Stimulated activated effector memory CD8-positive, alpha-beta T cell treated with anti-CD3 and anti-CD28 coated beads, Interleukin-12 subunit alpha, Interleukin-12 subunit beta, amount 100 ng/mL, for 72 hours (primary cell): ENCODE measurements around the gene C10orf90.
A peak's percentile ranks its signal among the peaks of the same experiment; 100 is the strongest.
"Not testable (repeated sequence)": the region's sequence is repeated elsewhere in the genome, so short reads cannot be mapped to it uniquely, and the experiment has no call there.

Source experiments
- ATAC-seq: fragments of 150-1000 bp; cut with Tn5 transposase; 2 replicates; pipeline ENCODE4 v1.10.0; 2021
- DNase-seq, 2 donors: peaks; one replicate each; pipeline ENCODE4 v3.0.0; 2021 to 2022; ENCODE audit warnings: low spot score in 2 of 2
- H3K27ac Mint-ChIP-seq: one replicate; pipeline ENCODE4 v1.8.0; 2022; ENCODE audit warnings: mild to moderate bottlenecking, mixed read lengths
- H3K36me3 Mint-ChIP-seq: one replicate; pipeline ENCODE4 v1.8.0; 2022; ENCODE audit warnings: mild to moderate bottlenecking, mixed read lengths
- H3K4me1 Mint-ChIP-seq: one replicate; pipeline ENCODE4 v1.8.0; 2022; ENCODE audit warnings: mixed read lengths
- H3K4me3 Mint-ChIP-seq: one replicate; pipeline ENCODE4 v1.8.0; 2022; ENCODE audit warnings: mild to moderate bottlenecking, mixed read lengths
- H3K9me3 Mint-ChIP-seq: one replicate; pipeline ENCODE4 v1.8.0; 2022; ENCODE audit warnings: mixed read lengths

C10orf90 gene

DNA sequence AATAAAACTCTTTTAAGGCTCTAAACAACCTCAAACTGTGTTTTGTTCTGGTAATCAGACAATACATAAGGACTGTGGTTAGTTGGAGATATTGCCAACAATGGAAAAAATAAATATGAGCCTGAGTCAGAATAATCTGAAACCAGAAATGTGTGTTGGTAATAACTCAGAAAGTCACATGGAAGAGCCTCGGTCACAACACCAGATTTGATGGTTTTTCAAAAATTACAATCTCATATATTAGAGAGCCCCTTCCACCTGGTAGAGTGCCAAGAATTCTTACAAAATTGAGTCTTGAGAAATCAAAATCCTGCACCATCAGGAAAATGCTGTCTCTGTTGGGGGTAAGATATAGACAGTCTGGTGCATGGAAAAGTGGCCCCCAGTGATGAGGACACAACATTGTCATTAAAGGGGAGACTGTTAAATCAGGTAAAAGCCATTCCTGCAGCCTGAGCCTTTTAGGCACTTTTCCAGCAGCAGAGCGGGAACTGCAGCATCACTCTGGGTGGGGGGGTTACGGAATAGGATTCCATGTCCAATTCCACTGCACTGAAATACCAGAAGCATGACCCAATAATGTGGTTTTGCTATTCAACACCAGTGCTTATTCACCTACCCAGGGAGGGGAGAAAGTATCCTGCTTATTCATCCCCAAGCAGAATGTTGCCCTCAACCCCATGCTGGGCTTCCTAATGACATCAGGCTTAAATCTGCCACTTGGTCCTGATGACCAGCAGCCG lies 272.7 kb downstream of the C10orf90 start:
- H3K36me3 Mint-ChIP-seq, result no peaks in the 10 kb centered on the region
- H3K4me3 Mint-ChIP-seq, result peak overlapping the region; percentile 26
- ATAC-seq (peak; percentile 77), DNase-seq (no peak)
- peaks cover 6% of the 10 kb centered on the region for H3K9me3 Mint-ChIP-seq
- H3K4me1 Mint-ChIP-seq, result peaks cover 18% of the 10 kb centered on the region
- H3K27ac Mint-ChIP-seq, result peak overlapping the region; percentile 76

DNA sequence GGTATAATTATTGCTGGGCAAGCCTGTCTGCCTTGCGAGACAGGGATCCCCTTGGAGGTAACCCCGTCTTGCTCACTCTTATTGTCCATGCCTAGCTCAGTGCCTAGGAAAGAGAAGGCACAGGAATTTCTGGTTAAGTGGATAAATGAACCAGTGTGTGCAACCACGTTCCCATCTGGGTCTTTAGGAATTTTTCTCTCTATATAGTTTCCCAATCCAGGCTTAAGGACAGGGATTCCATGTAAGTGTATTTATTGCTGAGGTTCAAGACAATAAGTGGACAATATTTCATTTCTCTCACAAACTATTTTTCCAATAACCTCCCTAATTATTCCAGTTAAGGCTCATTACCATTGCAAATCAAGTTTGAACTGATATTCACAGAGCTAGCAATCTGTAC lies 273.3 kb downstream of the C10orf90 start:
- DNase-seq, result no peak
- Mint-ChIP-seq H3K9me3 (peaks cover 6% of the 10 kb centered on the region), H3K4me1 (peaks cover 19% of the 10 kb centered on the region), H3K27ac (no peak overlapping the region), H3K36me3 (no peaks in the 10 kb centered on the region), H3K4me3 (no peak overlapping the region)
- ATAC-seq, result no peak

DNA sequence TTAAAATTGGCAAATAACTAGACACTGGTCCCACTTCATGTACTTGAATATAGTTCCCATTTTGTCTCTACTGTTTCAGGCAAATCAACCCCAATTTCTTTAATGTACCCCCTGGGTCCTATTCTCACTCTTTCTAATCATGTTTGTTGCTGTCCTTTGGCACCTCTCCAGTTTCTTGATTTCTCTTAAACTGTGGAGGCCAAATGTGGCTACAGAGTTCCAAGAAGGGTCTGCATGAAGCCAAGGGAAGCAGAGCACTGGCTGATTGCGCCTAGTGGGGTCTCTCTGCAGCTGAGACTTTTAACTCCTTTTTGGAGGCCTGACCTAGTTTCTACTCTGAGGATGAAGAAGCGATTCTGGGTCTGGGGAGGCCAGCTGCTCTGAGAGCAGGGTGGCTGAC lies 275.5 kb downstream of the C10orf90 start:
- DNase-seq, result no peak
- ATAC-seq, result no peak
- H3K4me1 Mint-ChIP-seq, result peaks cover 35% of the 10 kb centered on the region
- H3K27ac Mint-ChIP-seq, result no peak overlapping the region
- H3K9me3 Mint-ChIP-seq, result peaks cover 6% of the 10 kb centered on the region
- no peak overlapping the region for H3K4me3 Mint-ChIP-seq
- peaks cover 5% of the 10 kb centered on the region for H3K36me3 Mint-ChIP-seq

DNA sequence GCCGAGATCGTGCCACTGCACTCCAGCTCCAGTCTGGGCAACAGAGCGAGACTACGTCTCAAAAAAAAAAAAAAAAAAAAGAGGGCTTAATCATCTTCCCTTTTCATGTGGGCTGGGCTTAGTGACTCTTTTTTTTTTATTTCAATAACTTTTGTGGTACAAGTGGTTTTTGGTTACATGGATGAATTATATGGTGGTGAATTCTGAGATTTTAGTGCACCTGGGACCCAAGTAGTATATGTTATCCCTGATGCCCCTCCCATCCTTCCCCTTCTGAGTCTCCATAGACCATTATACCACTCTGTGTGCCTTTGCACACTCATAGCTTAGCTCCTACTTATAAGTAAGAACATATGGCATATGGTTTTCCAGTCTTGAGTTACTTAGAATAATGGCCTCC lies 277.4 kb downstream of the C10orf90 start:
- ATAC-seq (no peak), DNase-seq (no peak)
- H3K36me3 Mint-ChIP-seq, result peaks cover 5% of the 10 kb centered on the region
- peak overlapping the region; percentile 92 for H3K27ac Mint-ChIP-seq
- peaks cover 6% of the 10 kb centered on the region for H3K9me3 Mint-ChIP-seq
- H3K4me1 Mint-ChIP-seq, result peaks cover 41% of the 10 kb centered on the region
- peak overlapping the region; percentile 55 for H3K4me3 Mint-ChIP-seq

DNA sequence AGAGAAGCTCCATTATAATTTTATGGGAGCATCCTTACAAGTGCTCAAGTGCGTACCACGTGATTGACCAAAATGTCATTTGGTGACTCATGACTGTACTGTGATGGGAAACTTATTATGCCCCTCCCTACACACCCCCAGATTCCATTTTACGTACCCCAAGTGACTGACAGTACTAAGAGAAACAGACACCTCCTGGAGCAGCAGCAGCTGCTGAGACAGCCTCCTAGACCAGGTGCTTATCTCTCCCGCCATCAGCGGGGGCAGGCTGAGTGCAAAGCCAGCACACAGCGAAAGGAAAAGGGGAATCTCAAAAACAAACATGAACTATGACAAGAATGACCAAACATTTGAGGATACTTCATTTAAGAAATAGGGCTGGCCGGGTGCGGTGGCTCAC lies 278.0 kb downstream of the C10orf90 start:
- Mint-ChIP-seq H3K4me1 (peaks cover 41% of the 10 kb centered on the region), H3K27ac (peak overlapping the region; percentile 92), H3K4me3 (peak overlapping the region; percentile 55), H3K36me3 (peaks cover 6% of the 10 kb centered on the region), H3K9me3 (peaks cover 6% of the 10 kb centered on the region)
- peak; percentile 74 for ATAC-seq
- no peak for DNase-seq

DNA sequence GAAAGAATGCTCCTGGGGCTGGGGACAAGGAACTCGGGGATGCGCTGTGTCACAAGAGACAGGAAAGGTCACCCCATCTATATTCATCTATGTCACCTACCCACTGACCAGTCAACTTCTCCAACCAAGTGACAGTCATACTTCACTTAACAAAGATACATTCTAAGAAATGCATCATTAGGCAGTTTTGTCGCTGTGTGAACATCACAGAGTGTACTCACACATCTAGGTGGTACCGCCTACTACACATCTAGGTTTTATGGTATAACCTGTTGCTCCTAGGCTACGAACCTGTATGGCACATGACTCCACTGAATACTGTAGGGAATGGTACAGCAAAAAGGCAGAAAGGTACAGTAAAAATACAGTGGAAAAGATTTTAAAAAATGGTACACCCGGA lies 278.4 kb downstream of the C10orf90 start:
- ATAC-seq, result peak; percentile 83
- Mint-ChIP-seq H3K9me3 (peaks cover 6% of the 10 kb centered on the region), H3K36me3 (peaks cover 10% of the 10 kb centered on the region), H3K4me3 (peak overlapping the region; percentile 55), H3K27ac (peak overlapping the region; percentile 92), H3K4me1 (peaks cover 45% of the 10 kb centered on the region)
- DNase-seq, result no peak

DNA sequence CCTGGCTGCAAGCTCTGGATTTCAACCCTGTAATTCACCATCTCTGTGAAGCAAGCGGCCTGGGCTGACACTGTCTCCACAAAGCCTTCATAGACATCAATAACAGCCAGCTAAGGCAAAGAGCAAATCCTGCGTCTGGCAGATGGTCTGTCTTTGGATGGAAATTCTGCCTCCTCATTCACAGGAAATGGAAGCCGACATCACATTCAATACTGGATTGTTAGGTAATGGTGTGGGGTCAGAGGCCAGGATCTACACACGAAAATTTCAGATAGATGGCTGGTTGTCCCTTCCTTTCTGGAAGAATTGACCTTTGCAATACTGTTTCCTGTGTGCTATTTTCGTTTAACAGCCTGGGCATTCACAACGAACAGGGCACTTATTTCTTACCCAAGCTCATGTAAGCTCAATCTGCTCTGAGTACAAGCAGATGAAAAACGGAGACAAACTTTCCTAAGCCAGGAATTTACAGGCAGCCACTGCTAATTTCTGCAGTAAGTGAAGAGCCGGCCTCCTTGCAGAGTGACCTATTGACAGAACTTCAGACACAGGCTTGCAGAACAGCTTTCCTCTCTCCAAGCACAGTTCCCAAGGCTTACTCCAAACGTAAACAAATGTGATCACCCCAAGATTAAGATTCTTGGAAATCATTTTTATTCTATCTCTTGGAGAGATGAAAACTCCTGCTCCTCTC lies 279.2 kb downstream of the C10orf90 start:
- Mint-ChIP-seq H3K36me3 (peaks cover 15% of the 10 kb centered on the region), H3K4me1 (peaks cover 49% of the 10 kb centered on the region), H3K4me3 (peak overlapping the region; percentile 55), H3K27ac (peak overlapping the region; percentile 92), H3K9me3 (peaks cover 6% of the 10 kb centered on the region)
- ATAC-seq (no peak), DNase-seq (no peak)

DNA sequence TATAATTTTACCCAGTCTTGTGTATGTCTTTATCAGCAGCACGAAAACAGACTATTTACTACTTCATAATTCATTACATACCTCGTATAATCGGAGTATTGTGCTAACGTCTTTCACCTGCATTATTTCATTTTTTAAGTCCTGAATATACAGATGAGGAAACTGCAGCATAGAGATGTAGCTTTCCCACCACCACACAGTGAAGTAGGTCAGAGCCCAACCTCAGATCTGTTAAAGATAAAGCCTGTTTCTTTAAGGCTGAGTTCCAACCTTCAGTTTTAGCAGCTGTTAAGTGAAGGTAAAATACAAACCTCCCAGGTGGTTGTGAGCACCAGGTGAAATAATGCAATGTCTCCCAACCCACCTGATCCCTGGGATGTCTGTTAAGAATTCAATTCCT lies 280.2 kb downstream of the C10orf90 start:
- H3K4me3 Mint-ChIP-seq, result no peak overlapping the region
- H3K9me3 Mint-ChIP-seq, result peaks cover 3% of the 10 kb centered on the region
- DNase-seq, result no peak
- H3K36me3 Mint-ChIP-seq, result peaks cover 15% of the 10 kb centered on the region
- peaks cover 45% of the 10 kb centered on the region for H3K4me1 Mint-ChIP-seq
- no peak for ATAC-seq
- peak overlapping the region; percentile 92 for H3K27ac Mint-ChIP-seq

DNA sequence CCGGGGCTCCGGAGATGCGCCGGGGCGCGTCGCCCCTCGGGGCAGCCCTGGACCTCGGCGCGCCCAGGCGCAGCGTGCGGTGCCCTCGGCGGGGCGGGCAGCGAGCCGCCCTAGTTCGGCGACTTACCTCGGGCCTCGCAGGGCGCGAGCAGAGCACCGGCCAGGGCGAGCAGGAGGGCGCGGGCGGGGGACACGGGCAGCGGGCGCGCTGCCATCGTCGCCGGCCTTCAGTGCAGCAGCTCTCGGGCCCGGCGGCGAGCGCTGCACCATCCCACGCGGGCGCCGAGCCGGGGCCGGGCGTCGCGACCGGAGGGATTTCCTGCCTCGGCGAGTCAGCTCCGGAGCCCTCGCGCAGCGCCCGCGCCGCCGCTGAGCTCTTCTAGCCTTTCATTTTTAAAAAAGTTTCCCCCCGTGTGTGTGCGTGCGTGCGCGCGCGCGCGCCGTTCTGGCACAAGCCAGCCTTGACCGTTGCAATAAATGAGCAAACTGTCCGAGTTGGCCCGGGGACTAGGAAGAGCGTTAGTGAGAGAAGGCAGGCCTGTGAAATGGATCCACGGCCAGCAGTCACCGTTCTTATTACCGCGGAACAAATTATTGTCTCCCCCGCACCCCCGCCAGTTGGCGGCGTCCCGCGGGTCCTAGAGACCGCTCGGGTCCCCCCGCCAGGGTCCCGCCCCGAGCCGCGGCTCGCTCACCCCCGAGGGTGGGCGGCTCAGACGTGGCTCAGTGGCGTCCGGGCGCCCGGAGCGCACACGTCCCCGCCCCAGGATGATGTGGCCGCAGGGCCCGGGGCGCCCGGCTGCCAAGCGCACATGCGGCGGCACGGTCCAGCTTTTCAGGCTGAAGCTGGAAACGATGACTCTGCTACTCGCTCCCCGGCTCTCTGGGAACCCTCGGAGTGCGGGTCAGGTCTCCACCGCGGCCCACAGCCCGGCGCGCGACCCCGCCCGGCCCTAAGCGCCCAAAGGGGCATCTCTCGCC lies 282.3 kb downstream of the C10orf90 start, which contains the start of gene ADAM12:
Gene ADAM12, minus strand, starts transcription at position 547 of the 981 bp plus-strand sequence. Its CDS starts 332 bp downstream, at position 215.
- peak in 1 of 2 donors; percentile 17 for DNase-seq
- peaks cover 17% of the 10 kb centered on the region for H3K36me3 Mint-ChIP-seq
- H3K4me3 Mint-ChIP-seq, result peak within 1 kb of the TSS; percentile 87
- H3K4me1 Mint-ChIP-seq, result peaks cover 37% of the 10 kb centered on the region
- peak; percentile 48 for ATAC-seq
- H3K9me3 Mint-ChIP-seq, result no peaks in the 10 kb centered on the region
- H3K27ac Mint-ChIP-seq, result peak within 1 kb of the TSS; percentile 93

DNA sequence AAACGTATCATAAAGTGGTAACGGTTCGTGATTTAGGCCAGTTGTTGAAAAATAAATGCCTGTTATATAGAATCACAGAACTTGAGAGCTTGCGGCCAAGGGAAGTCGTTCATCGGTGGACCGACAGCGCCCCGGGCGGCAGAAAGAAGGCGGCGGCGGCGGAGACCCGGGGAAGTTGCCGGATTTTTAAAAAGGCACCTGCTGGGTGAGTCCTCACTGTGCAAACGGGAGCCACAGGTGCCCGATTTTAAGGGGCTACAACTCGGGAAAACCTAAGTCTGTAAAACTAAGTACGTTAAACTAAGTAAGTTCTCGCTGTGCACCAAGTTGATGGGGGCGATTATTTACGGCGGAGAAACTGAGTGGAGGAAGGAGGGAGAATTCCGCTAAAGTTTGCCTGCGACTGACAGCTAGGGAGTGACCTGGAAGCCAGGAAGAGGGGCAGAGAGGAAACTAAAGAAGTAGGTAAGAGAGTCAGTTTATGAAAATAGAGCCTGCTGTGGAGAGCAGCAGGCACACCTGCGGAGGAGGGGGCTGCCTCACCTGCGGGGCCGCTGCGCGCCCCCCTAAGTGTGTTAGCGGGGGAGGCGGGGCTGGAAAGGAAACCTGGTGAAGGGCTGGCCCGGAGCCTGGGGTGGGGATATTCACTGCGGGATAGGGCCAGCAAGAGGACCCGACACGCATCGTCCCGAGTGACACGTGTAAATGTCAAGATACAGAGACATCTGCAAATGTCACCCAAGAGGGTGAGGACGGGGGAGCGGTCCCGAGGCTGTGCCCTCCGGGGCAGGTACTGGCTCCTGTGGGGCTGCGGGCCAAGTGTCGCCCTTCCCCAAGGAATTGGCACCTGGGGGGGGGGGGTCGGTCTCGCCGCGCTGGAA lies 283.2 kb downstream of the C10orf90 start:
- peaks cover 37% of the 10 kb centered on the region for H3K4me1 Mint-ChIP-seq
- H3K4me3 Mint-ChIP-seq, result peak overlapping the region; percentile 87
- peak; percentile 61 for ATAC-seq
- no peaks in the 10 kb centered on the region for H3K9me3 Mint-ChIP-seq
- peak in 1 of 2 donors; percentile 39 for DNase-seq
- peak overlapping the region; percentile 93 for H3K27ac Mint-ChIP-seq
- peaks cover 21% of the 10 kb centered on the region for H3K36me3 Mint-ChIP-seq

DNA sequence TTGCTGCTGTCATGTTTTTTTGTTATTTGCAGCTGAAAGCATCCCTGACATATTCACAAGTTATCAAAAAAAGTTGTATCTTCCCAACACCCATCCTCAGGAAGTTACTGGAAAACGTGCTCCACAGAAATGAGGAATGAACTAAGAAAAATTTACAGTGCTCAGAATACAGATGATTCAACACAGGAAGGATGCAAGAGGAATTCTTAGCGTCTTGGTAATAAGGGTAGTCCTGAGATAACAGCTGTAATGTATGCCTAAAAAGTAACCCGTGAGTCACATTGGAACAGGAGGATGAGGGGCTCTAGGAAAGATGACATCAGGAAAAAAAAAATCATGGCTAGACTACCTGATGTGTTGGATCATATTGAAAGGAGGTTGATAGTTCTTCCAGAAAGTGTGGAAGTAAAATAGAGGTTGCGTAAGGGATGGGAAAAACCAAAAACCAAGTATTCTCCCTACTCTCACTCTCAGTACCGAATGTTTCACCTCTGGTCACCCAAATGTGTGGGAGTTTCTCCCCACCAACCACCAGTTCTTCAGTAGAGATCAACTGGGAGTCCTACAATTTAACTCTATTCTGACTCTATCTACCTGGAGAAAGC lies 286.1 kb downstream of the C10orf90 start:
- Mint-ChIP-seq H3K4me1 (peaks cover 15% of the 10 kb centered on the region), H3K36me3 (peaks cover 22% of the 10 kb centered on the region), H3K27ac (no peak overlapping the region), H3K9me3 (no peaks in the 10 kb centered on the region), H3K4me3 (no peak overlapping the region)
- ATAC-seq (no peak), DNase-seq (no peak)

DNA sequence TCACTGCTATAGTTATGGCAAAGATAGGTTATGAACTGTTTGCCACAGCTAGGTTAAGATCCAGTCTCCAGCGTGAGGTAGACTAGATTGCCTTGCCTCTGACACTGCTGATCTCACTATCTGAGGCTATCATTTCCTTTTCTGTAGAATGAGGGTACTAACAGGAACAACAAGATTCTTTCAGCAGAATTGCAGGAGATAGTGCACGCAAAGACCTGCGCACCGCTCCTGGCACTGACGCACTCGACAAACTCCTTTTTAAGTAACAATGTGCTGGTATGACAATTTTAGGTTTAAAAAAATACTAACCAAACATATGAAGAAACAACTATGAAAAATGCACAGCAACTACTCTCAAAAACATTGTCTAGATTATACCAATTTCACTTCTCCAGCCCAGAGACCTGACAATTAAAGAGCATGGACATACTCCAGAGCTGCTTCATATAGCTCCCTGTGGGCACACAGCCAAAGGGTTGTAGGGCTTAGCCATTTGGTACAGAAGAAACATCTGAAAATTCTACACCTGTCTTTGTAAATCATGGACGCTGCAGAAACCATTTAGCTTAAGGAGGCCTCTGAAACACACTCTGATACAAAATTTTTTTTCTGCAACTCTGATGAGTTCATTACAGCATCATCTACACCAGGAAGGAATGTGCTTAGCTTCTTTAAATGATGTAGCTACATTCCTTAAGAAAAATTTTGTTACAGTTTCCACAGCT lies 290.0 kb downstream of the C10orf90 start:
- Mint-ChIP-seq H3K27ac (peak overlapping the region; percentile 45), H3K9me3 (no peaks in the 10 kb centered on the region), H3K4me3 (peak overlapping the region; percentile 28), H3K36me3 (peaks cover 13% of the 10 kb centered on the region), H3K4me1 (no peaks in the 10 kb centered on the region)
- DNase-seq (no peak), ATAC-seq (peak; percentile 51)

DNA sequence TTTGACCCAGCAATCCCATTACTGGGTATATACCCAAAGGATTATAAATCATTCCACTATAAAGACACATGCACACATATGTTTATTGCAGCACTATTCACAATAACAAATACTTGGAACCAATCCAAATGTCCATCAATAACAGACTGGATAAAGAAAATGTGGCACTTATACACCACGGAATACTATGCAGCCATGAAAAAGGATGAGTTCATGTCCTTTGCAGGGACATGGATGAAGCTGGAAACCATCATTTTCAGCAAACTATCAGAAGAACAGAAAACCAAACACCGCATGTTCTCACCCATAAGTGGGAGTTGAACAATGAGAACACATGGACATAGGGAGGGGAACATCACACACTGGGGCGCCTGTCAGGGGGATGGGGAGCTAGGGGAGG lies 291.3 kb downstream of the C10orf90 start:
- H3K4me1 Mint-ChIP-seq, H3K9me3 Mint-ChIP-seq, H3K4me3 Mint-ChIP-seq, ATAC-seq, DNase-seq, H3K27ac Mint-ChIP-seq: not testable (repeated sequence)
- peaks cover 18% of the 10 kb centered on the region for H3K36me3 Mint-ChIP-seq
